ENCODE data around the gene PLGRKT.
"Not testable (repeated sequence)": the region's sequence is repeated elsewhere in the genome, so short reads cannot be mapped to it uniquely, and the experiment has no call there.

Gene PLGRKT, protein sequence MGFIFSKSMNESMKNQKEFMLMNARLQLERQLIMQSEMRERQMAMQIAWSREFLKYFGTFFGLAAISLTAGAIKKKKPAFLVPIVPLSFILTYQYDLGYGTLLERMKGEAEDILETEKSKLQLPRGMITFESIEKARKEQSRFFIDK

DNA sequence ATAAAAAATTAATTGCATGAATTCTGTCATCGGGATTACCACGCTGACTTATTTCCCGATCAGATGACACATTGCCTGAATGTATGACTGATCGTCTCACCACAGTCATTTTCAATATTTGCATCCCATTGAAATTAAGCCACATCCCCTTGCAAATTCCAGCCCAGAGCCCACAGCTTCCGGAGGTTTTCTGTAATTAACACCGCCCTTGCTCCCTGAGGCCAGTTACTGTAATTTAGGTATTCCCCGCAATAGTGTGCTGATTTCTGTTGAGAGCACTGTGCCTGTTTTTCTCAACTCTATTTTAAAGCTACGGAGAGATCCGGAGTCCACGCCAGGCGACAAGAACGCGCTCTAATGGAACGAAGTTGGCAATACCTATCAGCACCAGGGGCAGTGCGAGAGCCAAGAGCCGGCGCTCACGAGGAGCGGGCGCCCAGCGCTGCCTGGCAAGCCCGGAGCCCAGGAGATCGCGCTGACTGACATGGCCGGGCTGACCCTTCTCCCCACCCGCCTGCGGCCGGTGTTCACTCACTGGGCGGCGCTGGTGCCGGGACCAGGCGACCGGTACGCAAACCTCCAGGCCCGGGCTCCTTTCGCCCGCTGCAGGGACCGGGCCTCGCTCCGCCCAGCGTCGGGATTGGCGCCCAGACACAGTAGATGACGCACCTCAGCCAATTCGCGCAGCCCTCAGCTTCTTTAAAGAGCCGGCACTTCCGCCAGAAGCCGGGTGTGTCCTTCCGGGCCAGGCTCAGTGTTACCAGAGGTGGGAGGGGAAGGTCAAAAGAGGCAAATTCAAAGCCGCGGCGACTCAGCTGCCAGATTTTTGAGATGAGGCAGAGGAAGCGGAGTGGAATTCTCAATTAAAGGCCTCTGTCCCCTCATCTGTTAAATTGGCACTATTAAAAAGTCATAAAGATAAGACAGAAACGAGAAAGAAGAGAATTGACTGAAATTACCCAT lies at the start of gene PLGRKT:
Gene PLGRKT (minus strand): TSS at position 672 of the 963 bp plus-strand sequence. CDS start 5,948 bp downstream, outside the sequence.
- peak; percentile 91 for DNase-seq

DNA sequence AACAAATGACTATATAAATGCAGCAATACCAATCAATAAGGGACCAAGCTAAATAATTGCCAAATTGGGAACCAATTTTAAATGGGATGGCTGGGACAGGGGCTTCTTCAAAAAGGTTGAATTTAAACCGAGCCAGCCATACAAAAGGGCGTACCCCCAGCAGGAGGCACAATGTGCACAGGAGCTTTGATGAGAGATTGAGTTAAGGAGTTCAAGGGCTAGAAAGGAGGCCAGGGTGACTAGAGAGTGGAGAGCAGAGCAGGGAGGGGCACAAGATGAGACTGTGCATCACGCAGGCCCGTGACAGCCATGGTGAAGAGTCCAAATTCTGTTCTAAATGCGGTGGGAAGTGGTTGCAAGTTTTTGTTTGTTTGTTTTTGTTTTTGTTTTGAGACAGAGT lies 49.3 kb upstream of the PLGRKT start:
- DNase-seq, result no peak

DNA sequence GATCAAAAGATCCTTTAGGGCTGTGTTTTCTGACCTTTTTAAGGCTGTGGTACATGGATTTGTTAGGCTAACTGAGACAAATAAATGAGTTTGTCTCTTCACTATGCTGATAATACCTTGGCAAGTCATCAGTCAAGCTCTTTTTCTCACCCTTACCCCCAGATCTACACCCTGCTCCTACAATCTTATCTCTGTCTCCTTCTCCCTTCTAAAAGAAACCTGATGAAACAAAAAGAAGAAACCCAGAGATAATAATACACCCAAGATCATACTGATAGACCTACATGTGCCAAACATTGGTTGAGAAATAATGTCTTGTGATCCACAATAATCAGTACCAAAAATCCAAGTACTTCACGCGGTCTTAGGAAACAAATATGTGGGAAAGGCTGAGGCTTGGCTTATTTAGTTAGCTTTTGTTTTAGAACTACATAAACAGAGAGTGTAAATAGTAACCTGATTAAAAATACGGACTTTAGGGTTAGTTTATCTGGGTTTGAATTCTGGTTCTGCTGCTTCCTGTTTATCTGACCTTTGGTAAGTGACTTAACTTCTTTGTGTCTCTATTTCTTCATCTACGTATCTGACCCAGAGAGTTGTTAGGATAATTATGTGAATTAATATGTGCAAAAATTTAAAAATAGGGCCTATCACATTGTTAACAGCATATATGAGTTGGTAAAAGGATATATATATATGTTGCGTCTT lies 47.8 kb upstream of the PLGRKT start:
- DNase-seq, result no peak

DNA sequence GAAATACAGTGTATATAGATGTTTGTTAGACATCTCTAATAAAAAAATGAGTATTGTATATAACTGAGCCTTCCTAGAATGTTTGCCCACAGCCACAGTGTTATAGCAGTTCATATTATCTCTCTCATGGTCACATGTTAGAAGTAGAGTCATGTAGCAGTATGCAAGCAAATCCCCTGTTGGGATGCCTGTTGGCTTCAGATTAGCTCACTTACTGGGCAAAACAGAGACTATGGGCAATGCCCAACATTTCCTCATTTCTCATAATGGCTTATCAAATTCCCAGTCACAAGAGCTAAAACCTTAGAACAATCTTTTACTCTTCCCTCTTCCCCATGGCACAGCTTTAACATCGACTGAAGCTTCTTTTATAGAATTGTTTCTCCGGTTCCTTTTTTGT lies 45.6 kb upstream of the PLGRKT start:
- DNase-seq, result no peak

DNA sequence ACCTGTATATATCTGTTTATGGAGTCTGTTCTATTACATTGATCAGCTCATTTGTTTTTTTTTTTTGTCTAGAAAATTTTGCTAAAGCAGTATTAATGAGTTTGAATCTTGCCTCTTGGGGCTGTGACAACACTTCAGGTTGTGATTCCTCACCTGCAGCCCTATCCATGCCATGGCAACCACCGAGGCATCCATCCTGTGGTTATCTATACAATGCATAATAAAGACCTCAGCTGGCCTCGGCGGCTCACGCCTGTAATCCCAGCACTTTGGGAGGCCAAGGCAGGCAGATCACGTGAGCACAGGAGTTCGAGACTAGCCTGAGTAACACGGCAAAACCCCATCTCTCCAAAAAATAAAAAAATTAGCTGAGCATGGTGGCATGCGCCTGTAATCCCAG lies 44.5 kb upstream of the PLGRKT start:
- no peak for DNase-seq

DNA sequence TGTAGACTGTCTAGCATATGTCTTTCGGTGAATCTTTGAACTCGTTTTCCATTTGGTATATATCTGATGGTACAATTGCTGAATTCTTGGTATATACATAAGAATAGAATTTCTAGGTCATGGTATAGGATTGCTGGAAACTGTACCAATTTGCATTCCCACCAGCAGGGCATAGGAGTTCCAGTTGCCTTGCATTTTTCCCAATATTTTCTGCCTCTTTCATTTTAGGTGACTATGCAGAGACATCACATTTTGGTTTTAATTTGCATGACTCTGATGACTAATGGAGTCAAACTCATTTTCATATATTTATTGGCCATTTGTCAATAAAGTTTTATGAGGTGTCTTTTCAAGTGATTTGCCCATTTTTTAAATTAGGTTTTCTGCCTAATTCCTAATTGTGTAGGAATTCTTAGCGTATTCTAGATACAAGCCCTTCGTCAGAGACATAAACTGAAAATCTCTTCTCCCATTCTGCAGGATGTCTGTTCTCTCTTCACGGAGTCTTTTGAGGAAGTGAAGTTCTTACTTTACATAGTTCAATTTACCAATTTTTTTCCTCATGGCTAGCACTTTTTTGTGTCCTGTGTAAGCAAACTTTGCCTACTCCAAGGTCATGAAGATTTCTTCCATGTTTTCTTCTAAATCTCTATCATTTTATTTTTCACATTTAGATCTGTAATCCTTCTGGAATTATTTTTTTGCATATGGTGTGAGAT lies 43.8 kb upstream of the PLGRKT start:
- peak; percentile 11 for DNase-seq

DNA sequence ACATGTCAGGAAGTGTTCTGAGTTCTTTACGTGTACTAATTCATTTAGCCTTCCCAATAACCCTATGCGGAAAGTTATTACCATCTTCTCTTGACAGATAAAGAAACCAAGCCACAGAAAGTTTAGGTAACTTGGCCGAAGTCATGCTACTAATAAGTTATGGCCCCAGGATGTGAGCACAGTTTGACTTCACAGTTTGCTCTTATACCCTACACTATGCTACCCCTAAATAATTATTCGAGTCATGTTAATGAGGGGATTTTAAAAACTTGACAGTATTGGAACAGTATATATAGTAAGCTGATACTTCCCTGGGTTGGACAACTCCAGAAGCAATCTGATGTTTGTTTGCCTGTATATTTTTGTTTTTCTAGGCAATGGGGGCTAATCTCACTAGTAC lies 43.2 kb upstream of the PLGRKT start:
- no peak for DNase-seq

DNA sequence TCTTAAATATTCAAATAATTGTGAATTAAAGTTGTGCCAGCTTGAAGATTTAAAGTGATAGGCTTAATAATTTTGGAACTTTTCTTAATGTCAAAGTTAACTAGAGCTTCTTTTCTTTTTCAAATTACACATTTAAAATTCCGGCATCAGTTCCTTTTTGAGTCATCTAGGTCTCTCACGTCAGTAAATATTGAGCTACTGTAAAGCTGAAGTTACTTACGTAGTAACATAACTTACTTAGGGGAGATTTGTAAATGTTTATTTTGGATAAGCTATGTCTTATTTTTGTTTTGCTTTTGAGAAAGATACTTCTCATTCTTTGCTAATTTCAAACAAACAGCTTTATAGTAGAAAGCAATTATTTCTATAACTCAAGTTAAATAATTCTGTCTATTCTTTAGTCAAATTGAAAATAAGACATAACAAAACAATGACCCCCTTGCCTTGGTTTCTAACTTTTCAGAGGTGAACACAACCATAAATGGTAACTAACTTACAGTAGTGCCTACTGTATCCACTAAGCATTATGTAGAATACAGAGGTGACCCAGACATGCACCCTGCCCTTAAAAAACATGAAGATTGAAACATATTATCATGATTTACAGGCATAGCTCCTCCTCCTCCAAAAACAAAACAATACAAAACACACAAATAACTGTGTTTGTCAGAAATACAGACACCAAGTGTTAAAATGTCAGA lies 42.4 kb upstream of the PLGRKT start:
- DNase-seq, result no peak

DNA sequence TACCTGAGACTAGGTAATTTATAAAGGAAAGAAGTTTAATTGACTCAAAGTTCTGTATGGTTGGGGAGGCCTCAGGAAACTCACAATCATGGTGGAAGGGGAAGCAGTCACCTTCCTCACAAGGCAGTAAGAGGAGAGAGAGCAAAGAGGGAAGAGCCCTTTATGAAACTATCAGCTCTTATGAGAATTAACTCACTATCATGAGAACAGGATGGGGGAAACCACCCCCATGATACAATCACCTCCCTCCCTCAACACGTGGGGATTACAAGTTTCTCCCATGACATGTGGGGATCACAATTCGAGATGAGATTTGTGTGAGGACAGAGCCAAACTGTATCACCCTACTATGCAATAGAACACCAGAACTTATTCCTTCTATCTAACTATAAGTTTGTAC lies 40.5 kb upstream of the PLGRKT start:
- no peak for DNase-seq

DNA sequence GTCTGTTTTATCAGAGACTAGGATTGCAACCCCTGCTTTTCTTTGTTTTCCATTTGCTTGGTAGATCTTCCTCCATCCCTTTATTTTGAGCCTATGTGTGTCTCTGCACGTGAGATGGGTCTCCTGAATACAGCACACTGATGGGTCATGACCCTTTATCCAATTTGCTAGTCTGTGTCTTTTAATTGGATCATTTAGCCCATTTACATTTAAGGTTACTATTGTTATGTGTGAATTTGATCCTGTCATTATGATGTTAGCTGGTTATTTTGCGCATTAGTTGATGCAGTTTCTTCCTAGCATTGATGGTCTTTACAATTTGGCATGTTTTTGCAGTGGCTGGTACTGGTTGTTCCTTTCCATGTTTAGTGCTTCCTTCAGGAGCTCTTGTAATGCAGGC lies 37.9 kb upstream of the PLGRKT start:
- not testable (repeated sequence) for DNase-seq

DNA sequence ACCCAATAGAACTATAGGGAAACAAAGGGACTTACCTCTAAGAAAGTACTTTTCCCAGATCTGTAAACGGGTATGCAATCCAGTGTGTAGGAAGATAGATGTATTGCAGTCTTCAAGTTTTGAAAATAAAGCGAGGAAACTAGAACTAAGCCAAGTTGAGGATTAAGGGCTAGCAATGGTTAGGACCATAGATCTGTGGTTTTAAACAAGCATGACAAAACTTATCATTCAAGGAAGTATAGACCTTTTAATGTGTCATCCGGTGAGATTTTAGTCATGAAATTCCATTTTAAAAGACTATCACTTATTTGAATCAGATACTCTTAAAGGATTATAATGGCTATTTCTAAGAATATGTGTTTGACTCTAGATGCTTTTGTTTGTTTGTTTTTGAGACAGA lies 33.1 kb upstream of the PLGRKT start:
- DNase-seq, result no peak

DNA sequence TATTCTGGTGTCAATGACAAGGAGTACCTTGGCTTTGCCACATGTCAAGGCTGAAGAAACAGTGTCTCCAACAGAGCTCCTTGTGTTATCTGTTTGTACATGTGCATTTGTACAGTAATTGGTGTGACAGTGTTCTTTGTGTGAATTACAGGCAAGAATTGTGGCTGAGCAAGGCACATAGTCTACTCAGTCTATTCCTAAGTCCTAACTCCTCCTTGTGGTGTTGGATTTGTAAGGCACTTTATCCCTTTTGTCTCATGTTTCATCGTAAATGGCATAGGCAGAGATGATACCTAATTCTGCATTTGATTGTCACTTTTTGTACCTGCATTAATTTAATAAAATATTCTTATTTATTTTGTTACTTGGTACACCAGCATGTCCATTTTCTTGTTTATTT lies 32.4 kb upstream of the PLGRKT start:
- no peak for DNase-seq

DNA sequence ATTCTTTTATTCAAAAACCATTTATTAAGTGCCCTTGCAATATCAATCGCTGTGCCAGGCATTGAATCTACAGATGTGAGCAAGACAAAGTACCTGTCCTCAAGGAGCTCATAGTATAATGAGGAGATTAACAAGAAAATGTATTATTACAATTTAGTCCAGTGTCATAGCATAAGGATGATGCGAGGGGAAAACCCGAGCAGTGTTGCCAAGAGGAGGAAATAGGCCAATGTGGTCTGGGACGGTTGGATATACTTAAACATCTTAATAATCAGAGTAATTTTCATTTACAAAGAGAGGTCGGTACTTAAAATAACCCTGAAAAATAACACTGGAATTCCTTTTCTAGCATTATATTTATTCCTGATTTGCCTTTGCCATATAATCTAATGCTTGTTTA lies 31.1 kb upstream of the PLGRKT start:
- no peak for DNase-seq

DNA sequence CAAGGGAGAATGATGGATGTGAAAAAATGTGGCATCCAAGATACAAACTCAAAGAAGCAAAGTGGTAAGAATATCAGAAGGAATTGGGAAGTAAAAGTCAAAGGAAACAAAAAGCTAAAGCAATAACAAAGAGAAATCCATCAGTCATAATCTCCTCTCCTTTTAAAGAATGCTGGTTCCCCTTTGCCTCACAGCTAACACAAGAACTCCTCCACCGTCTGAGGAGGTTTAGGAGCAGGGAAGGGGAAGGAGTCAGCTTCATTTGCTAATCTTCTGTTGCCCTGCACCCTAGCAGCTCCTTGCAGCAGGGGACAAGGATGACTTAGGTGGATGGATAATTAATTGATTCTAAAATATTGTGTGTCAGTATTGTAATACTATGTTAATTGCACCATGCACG lies 29.0 kb upstream of the PLGRKT start:
- no peak for DNase-seq

DNA sequence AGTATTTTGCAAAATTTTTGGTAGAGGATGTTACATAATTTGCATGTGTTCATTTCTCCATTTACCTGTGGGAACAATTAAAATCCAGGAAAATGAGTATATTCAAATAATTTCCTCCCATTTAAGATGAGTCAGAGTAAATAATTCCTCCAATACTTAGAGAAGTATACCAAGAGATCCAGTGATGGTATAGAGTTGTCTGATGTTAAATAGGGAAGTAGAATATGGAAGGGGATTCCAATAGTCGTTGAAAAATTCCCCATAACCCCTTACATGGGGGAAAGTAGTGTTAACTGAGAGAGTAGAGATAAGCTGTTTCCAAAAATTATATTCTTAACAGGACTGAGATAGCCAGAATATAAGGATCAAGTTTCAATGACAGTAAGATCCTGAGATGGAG lies 28.3 kb upstream of the PLGRKT start:
- no peak for DNase-seq

DNA sequence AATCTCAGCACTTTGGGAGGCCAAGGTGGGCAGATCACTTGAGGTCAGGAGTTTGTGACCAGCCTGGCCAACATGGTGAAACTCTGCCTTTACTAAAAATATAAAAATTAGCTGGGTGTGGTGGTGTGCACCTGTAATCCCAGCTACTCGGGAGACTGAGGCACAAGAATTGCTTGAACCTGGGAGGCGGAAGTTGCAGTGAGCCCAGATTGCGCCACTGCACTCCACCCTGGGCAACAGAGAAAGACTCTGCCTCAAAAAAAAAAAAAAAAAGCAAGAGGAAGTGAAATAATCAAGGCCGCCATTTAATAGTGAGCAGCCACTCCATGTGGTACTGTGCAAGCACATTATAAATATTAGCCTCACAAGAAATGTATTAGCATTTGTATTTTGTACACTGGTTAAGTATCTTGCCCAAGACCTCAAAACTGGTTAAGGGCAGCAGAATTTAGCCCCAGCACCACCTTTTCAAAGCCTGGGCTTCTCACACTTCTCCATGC lies 27.2 kb upstream of the PLGRKT start:
- DNase-seq, result not testable (repeated sequence)

DNA sequence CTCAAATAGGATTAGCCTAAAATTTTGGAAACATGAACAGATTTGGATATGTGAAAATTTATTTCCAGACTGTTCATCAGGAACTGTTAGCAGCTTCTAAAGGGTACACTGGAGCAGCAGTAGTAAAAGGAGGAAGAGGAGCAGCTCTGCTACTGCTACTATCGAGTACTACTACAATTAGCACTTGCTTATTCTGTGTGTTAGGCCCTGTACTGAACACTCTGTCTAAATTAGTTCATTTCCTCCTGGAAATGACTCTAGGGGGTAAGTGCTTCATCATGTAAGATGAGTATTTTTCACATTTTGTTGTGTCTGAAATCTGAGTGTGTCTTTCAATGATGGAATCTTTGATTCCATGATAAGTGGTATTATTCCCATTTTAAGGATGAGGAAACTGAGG lies 22.4 kb upstream of the PLGRKT start:
- no peak for DNase-seq

DNA sequence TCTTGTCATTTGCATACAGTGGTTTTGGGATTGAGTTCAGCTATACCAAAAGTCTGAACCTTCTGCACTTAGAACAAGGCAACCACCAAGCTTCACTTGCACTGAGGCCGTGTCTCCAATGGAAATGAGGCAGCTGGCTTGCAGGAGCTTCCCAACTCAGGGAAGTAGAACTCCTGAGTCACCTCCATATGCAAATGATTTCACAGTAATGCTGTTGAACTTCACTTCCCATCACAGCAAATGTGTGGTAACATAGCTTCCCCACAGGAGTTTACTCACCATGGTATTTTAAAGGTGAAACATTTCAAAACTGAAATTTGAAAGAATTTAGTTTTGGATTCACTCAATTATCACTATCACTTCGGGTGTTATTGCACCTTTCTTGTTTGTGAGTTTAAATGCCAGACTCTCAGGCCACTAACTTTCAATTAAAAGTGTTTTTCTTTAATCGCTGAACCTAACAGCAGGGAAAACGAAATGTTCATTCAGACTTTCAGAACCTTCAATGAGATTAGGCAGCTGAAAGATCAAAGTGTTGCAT lies 21.6 kb upstream of the PLGRKT start:
- peak; percentile 48 for DNase-seq

DNA sequence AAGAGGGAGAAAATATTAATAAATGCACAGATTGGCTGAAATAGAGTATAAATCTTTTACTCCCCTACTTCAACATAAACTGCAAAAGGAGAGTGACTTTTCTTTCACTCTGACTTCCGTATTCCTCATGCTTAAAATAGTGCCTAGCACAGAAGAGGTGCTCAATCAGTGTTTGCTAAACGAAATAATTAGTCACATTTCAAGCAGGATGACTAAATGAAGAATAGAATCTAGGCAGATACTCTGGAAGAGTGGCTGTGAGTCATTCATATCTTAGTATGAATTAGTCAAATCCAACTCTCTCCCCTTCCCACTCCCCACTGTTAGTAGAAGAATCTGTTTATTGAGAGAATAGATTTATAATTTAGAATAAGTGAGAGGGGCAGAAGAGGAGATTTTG lies 17.5 kb upstream of the PLGRKT start:
- peak; percentile 82 for DNase-seq

DNA sequence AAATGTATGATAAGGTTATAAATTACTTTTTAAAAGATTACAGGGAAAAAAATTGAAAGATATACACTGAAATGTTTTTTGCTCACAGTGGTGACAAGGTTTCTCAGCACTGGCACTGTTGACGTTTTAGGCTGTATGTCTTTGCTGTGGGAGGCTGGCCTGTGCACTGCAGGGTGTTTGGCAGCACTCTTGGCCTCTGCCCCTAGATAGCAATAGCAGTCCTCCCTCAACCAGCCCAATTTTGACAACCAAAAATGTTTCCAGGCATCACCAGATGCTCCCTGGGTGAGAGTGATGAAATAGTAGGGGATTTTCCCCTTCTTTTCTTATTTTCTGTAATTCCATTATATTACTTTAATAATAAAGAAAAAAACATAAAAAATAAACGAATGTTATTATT lies 15.9 kb upstream of the PLGRKT start:
- no peak for DNase-seq

DNA sequence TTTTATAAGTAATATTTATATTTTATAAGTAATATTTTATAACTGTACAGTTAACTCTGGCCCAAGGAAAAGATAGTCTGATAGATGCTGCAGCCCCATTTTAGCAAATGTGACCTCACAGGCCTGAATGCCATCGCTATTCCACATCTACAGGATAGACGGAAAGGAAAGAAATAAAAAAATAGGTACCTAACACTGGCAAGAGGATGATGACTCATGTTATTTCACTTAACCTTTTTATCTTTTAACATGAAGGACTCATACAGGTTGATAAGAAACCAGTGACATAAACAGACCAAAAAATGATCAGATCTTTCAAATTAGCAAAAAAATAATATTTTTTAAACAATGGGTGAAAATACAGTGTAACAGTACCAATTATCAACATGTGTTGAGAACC lies 15.3 kb upstream of the PLGRKT start:
- no peak for DNase-seq

DNA sequence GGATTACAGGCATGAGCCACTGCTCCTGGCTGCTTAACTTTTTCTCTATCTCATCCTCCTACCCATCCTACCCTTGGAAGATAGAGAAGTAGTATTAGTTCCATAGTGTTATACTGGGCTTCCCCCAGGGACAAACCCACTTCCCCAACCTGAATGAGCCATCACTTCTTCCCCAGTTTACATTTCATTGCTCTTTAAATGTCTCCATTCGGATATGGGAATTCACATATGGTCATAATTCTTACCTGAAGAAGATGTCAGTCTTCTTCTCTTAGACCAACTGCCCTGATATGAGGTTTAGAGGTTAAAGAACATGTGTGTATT lies 14.5 kb upstream of the PLGRKT start:
- DNase-seq, result no peak
